HG03378 (cell line): ENCODE results near the gene TGFB1.
"Not testable (repeated sequence)": the region's sequence is repeated elsewhere in the genome, so short reads cannot be mapped to it uniquely, and the experiment has no call there.

ENCODE experiments used
- ATAC-seq: cut with Tn5 transposase; IDR thresholded peaks from one replicate; pipeline ENCODE4 v1.9.1; 2021; ENCODE audit warnings: mild to moderate bottlenecking, moderate library complexity; ENCODE audit not compliant: unreplicated experiment

Gene TGFB1

GRCh38 chr19:41346916-41347315, 6.8 kb downstream of the TGFB1 start:
- ATAC-seq: not testable (repeated sequence)

GRCh38 chr19:41344162-41344561, 9.6 kb downstream of the TGFB1 start:
- ATAC-seq: no peak

GRCh38 chr19:41341669-41342490, 11.8 kb downstream of the TGFB1 start:
- no peak for ATAC-seq

GRCh38 chr19:41339936-41340335, 13.8 kb downstream of the TGFB1 start:
- no peak for ATAC-seq

GRCh38 chr19:41335467-41335866, 18.3 kb downstream of the TGFB1 start:
- no peak for ATAC-seq

- ATAC-seq: no peak
Measured at GRCh38 chr19:41334793-41335192, 18.9 kb downstream of the TGFB1 start.

- ATAC-seq: no peak
Measured at GRCh38 chr19:41332468-41332867, 21.3 kb downstream of the TGFB1 start.

GRCh38 chr19:41332000-41332399, 21.7 kb downstream of the TGFB1 start:
- no peak for ATAC-seq

- no peak for ATAC-seq
Measured at GRCh38 chr19:41330946-41331678, 22.6 kb downstream of the TGFB1 start.

- ATAC-seq: no peak
Measured at GRCh38 chr19:41330481-41330880, 23.2 kb downstream of the TGFB1 start.

GRCh38 chr19:41328842-41329225, 24.9 kb downstream of the TGFB1 start:
- no peak for ATAC-seq

- no peak for ATAC-seq
Measured at GRCh38 chr19:41328157-41328841, 25.4 kb downstream of the TGFB1 start.

- no peak for ATAC-seq
Measured at GRCh38 chr19:41327576-41328156, 26.1 kb downstream of the TGFB1 start.

- ATAC-seq: no peak
Measured at GRCh38 chr19:41327076-41327575, 26.6 kb downstream of the TGFB1 start.

- ATAC-seq: no peak
Measured at GRCh38 chr19:41325947-41326706, 27.6 kb downstream of the TGFB1 start.

- ATAC-seq: no peak
Measured at GRCh38 chr19:41325640-41325946, 28.1 kb downstream of the TGFB1 start.

GRCh38 chr19:41324921-41325639, 28.6 kb downstream of the TGFB1 start:
- no peak for ATAC-seq

- ATAC-seq: no peak
Measured at GRCh38 chr19:41324231-41324702, 29.5 kb downstream of the TGFB1 start.

- no peak for ATAC-seq
Measured at GRCh38 chr19:41323430-41324125, 30.1 kb downstream of the TGFB1 start.
